Measurements from ENCODE around the gene GRIK4.

The GRIK4 gene

GRCh38 chr11:120509346-120510053, 2.0 kb upstream of the GRIK4 start:
- DNase-seq = no peak

DNA sequence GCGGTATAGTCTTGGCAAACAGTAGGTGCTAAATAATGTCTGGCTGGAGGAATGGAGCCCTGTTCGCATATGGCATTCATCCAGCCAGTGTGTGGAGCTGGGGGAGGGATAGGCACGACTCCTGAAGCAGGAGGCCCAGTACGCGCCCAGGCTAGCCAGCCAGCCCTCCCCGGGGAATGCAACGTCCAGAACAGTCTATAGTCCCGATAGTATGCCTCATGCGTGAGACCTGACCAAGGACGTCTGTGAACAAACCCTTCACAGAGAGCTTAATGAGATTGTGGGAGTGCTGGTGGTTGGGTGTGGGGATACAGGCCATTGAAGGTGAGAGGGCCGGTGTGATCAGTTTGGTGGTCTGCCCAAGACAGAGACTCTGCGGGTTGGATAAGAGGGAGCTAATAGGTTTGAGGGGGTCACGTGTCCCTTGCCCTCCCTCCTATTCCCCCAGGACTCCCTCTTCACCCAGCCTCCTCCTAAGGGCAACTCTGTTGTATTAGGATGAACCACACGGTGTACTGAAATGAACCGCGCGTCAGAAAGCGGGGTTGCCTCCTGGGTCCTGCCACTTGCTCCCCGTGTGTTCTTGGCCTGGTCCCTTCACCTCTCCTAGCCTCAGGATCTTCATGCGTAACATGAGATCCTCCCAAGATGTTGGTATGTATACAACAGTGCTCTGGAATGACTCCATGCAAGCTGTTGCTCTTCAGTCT, 987 bp upstream of the GRIK4 start:
- DNase-seq = no peak

- DNase-seq = no peak
Observed at GRCh38 chr11:120511820-120512738, 531 bp downstream of the GRIK4 start.

GRCh38 chr11:120512739-120513435, 1.3 kb downstream of the GRIK4 start:
- peak; percentile 51 for DNase-seq

DNA sequence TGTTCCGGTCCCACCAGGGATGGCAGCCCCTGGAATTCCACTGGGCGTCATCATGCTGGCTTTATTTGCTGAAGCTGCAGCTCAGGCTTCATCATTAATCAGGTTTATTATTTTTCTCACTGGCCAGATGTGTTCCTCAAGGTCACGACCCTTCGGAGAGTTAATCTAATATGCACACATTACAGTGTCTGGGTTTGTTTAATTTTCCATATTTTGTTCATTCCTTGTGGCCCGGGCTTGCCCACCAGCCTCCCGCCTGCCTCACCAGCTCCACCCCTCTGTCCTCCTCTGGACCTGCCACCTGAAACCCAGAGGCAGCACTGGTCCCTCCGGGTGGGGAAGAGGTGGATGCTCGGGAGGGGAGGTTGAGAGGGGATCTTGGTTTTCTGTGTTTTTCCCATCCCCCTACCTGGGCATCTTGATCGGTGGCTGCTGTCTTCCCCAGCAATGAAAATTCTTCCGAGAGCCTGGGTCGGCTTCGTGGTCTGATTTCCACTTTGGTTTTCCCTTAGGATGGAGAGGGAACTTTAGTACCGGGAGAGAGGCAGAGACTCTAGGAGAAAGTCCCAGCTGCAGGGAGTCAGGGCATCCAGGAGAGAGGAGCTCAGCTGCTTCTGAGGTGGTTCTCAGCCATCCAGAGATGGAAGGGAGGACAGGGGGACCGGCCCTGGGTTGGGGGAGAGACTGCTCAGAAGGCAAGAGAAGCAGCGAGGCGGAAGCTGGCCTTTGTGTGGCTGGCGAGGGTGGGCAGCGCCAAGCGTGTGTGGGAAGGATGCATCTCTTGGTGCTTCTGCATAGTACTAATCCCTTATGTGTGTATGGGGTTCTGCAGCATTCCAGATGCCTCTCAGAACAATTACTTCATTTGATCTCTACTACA, 2.1 kb downstream of the GRIK4 start:
- peak; percentile 50 for DNase-seq

DNA sequence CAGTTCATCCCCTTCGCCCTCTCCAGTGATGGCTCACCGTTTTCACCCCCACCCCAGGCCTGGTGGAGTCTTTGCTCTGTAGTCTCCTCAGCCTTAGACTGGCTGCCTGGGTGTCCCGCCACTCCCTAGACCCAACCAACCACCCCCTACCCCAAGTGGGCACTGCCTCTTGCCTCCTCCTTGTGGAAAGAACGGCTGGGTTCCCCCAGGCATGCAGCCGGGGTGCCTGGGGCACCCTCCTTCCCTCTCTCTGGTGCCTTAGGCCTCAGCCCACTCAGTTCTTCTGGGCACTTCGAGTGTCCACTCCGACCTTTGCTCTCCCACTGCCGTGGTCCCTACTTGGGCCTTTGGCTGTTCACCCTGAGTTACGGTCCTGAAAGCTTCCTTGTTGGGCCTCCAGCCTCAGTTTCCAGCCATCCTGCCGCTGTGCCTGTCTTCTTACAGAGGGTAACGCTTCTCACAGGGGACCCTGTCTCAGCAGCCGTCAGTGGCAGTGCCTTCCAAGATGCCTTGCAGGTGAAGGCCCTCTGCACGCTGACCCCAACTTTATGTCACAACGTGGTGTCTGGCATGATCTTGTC, 3.1 kb downstream of the GRIK4 start:
- peak; percentile 47 for DNase-seq

- peak; percentile 34 for DNase-seq
Observed at GRCh38 chr11:120515186-120515723, 3.7 kb downstream of the GRIK4 start.

DNA sequence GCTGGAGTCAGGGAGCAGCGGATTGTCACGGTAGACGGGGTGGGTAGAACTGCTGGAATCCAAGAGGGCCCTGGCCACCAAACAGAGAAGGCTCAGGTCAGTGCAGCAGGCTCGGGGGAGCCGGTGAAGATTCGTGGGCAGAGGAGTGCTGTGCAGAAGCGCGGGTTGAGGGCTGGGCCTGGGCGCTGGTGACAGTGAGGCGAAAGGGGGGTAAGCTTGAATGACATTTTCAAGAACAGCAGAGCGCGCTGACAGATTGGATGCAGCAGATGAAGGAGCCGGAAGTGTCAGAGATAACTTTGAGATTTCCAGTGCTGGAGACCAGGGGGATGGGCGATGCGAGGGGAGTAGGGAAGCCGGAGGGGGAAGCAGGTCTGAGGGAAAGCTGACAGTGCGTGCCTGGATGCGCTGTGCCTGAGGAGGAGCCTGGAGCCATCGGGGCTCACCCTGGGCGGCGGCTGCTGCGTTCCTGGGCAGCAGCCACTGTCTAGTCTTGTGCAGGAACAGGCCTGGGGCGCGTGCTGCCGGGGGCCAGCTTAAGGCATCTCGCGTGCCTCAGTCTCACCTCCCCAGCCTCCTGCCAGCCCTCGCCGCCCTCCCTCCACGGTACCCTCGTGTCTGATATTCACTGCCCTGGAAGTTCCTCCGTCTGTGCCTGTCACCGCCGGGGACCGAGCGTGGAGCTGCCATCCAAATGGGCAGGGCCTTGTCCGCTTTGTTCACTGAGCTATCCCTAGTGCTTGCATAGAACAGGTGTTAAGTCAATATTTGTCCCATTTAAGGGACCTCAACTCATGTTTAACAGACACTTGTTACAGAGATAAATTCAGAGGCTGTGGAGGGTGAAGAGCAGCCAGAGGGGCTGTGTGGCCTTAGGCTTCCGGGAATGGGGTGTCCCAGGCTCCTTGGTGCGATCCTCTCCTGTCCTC, 5.2 kb downstream of the GRIK4 start:
- DNase-seq = peak; percentile 47

DNA sequence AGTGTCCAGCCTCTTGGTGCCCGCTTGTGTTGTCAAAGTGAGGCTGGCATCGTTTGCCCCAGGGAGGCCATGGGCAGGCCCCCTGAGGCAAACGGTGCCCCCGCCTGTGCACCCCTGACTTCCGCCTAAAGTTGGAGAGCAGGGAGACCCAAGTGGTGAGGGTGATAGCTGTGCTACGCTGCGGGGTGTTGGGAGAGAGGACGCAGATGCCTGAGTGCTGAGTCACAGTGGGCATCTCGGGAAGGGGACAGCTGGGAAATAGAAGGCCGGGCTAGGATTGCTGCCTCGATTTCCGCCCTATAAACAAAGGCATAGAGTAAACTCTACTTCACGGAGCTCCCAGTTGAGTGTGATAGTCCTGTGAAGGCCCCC, 5.8 kb downstream of the GRIK4 start:
- peak; percentile 31 for DNase-seq

GRCh38 chr11:120517801-120518291, 6.3 kb downstream of the GRIK4 start:
- peak; percentile 31 for DNase-seq

DNA sequence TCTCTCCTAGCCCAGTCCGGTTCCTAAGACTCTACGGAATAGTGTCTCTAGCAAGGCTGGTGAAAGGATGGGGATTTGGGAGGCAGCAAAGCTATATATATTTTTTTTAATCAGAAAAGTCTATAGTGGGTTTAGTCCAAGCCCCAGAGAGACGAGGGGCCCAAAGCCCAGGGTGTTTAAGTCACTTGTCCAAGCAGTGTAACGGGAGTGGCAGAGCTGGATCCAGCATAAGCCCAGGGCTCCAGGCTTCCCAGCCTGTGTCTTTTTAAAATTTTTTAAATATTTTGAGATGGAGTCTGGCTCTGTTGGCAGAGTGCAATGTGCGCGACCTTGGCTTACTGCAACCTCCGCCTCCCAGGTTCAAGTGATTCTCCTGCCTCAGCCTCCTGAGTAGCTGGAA, 6.8 kb downstream of the GRIK4 start:
- DNase-seq = peak; percentile 14

DNA sequence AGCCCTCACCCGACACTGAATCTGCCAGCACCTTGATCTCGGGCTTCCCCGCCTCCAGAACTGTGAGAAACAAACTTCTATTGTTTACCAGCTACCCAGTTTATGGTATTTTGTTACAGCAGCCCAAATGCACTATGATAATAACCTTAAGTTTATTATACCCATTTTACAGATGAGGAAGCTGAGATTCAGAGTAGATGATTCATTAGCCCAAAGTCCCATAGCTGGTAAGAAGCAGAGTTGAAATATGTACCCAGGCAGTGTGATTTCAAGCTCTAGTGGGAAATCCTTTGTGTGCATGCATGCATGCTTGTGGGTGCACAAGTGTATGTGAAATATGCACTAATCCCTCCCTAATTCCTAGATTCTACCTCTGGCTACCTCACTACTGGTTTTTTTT, 7.9 kb downstream of the GRIK4 start:
- no peak for DNase-seq

DNA sequence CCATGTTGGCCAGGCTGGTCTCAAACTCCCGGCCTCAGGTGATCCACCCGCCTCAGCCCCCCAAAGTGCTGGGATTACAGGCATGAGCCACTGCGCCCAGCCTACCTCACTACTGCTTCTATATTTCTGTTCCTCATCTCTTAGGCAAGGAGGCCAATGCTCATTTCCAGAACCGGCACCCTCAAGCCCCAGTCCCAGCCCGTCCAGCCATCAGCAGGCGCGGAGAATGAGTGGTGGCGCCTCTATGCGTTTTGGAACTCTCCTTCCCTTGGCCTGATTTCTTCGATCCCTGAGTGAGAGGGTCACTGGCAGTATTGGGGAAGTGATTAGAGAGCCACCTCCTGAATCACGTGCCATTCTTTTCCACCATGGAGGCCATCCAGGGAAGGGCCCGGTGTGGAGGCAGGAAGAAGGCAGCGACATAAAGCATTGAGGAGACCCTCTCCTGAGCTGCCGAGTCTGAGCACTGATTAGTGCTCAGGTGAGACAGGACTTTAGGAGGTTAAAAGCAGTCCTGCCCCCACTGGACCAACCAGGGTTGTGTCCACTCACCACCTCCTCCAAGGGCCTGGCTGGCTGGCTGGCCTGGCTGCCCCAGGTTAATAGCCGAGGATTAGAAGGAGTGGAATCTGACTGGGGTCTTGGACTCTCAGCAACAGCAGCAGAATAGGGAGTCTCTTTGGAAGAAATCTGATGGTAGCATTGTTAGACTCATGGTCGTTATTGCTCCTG, 8.7 kb downstream of the GRIK4 start:
- DNase-seq = peak; percentile 33

- peak; percentile 27 for DNase-seq
Observed at GRCh38 chr11:120521176-120521575, 9.6 kb downstream of the GRIK4 start.

DNA sequence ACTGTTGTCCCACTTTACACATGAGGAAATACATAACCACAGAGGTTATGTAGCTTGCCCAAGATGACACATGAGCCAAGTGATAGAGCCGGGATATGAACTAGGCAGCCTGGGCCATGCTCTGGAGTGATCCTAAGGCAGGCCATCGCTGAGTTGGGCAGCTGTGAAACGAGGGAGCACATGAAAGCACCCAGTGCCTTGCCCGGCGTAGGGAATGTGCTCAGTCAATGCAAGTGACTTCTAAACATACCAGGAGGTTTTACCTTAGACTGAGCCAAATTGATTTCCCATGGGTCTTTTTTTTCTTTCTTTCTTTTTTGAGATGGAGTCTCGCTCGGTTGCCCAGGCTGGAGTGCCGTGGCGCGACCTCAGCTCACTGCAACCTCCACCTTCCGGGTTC, 10.5 kb downstream of the GRIK4 start:
- DNase-seq = peak; percentile 22

- DNase-seq = peak; percentile 25
Observed at GRCh38 chr11:120522736-120523135, 11.2 kb downstream of the GRIK4 start.

DNA sequence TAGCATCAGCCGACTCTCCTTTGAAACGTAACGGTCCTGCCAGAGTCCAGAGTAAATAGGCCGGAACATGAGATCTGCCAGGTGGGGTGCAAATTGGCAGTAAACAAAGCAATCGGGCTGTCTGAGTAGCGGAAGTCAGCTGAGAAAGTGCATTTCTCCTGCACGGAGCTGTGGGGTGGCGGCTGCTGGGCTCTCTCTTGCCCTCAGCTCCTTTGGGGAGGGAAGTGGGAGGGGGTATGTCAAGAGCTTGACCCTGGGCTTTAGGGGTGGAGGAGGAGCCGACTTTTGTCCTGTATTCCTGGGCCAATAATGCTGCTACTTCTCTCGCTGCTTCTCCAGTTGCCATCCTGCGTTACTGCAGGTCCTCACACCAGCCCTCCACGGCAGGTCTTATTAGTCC, 11.6 kb downstream of the GRIK4 start:
- DNase-seq = peak; percentile 47

GRCh38 chr11:120524536-120525085, 13.1 kb downstream of the GRIK4 start:
- DNase-seq = no peak

Measured in activated effector memory CD4-positive, alpha-beta T cell treated with anti-CD3 and anti-CD28 coated beads, Interleukin-2, amount 50 U/mL, for 16 hours (primary cell).